GM21528 (cell line): ENCODE measurements around the gene EHD1.

Experiments
- ATAC-seq: cut with Tn5 transposase; IDR thresholded peaks from one replicate; pipeline ENCODE4 v1.9.1; 2021; ENCODE audit warnings: mild to moderate bottlenecking, moderate library complexity; ENCODE audit not compliant: unreplicated experiment, low FRiP score

Gene EHD1

DNA sequence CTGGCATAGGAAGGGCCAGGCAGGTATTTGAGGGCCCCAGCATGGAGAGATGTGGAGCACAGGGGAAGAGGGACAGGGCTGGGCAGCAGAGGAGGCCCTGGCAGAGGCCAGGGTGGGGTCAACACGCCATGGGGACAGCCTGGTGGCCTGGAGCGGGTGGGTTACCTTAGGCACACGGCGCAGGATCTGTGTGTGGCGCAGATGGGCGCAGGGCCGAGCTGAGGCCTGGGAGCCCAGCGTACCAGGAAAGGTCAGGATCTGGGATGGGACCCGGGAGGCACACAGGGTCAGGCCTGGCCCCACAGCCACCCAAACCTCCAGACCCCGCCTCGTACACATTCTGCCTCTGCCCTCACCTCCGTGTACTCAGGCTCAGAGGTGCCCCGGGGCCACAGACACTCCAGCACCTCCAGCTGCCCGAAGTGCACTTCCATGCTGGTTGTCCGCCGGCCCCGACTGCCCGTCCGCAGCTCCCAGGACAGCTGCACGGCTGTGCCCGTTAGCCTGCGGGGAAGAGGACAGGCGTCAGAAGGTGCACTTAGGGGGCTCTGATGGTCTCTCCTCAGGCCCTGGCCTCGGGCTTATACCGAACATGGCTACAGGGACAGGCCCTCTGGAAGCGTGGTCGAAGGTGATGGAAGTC, 32.2 kb upstream of the EHD1 start:
- no peak for ATAC-seq

DNA sequence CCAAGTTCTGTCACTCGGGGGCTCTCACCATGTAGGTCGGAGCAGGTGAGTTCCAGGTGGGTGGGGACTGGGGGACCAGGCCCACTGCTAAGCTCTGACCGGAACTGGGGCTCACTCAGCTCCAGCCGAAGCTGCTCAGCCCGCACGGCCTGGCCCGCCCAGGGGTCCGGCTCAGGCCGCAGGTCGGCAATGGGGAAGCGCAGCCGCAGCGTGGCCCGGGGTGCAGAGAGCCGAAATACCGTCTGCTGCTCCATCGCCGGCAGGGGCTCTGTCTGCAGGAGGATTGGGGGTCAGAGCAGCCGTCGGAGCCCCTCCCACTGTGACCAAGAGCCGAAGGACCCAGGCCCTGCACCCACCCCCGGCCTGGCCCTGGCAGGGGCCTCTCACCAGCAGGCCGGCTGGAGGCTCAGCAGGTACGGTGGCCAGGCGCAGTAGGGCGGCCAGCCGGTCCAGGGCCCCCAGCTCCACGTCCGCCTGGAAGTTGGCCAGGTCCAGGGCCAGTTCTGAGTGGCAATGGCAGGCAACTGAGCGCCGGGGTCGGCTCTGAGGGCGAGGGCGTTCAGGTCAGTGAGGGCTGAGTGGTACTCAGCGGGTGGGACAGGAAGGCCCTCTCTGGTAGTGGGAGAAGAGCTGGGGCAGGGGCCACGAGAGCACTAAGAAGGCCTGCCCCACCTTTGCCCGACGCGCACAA, 31.4 kb upstream of the EHD1 start:
- ATAC-seq: no peak

DNA sequence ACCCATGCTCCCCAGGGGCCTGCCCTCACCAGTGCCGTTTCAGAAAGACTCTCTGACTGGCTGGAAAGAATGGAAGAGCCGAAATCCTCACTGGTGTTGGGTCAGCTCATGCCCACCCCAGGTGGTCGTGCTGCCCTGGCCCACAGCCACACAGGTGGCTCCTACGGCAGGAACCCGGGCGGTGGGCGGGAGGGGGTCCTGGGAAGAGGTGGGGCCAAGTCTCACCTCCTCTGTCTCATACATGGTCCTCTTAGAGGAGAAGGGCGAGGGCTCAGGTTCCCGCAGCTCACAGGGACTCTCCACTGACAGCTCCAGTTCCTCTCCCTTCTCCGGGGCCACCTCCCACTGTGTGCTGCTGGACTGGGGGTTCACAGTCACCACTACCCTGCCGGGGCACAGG, 30.3 kb upstream of the EHD1 start:
- ATAC-seq: no peak

DNA sequence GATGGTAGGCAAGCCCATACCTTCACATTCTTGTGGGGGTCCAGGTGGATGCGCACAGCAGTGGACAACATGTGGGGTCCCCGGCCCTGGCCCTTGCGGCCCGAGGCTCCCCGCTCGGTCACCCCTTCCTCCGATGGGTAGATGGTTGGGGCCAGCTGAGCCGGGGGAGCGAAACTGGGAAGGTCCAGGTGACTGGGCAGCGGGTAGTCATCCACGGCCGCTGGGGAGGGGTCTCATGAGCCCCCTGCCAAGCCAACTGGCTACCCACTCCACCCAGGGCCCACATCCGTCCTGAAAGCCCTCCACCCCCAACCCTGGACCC, 27.9 kb upstream of the EHD1 start:
- no peak for ATAC-seq

DNA sequence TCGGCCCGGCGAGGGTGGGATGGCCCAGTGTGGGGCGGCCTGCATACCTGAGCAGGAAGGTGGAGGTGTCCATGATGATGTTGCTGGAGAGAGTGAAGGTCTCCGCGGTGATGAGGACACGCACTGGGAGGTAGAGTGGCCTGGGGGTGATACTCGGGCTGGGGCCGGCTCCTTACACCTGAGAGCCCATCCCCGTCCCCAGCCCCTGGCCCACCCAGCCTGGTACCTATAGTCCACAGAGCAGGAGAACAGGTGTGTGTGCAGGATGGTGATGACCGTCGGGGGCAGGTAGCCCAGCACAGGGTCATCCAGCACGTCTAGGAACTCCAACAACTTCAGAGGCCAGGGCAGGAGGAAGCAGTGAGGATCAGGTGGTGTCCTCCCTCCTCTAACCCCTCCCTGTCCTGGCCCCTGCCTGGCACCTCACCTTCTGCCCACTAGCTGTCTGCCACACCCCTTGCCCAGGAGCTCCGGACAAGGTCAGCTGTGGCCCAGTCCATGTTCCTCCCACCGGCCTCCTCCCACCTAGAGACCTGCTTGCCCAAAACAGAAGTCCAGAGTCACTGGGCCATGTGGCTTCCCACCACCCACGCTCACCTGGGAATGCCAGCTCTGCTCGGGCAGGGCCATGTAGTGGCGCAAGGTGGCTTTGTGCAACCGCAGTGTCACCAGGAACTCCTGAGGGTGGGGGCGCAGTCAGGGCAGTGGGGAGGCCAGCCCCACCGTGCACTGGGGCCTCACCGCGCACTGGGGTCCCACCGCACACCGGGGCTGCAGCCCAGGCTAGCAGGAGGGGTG, 27.3 kb upstream of the EHD1 start:
- ATAC-seq: no peak

DNA sequence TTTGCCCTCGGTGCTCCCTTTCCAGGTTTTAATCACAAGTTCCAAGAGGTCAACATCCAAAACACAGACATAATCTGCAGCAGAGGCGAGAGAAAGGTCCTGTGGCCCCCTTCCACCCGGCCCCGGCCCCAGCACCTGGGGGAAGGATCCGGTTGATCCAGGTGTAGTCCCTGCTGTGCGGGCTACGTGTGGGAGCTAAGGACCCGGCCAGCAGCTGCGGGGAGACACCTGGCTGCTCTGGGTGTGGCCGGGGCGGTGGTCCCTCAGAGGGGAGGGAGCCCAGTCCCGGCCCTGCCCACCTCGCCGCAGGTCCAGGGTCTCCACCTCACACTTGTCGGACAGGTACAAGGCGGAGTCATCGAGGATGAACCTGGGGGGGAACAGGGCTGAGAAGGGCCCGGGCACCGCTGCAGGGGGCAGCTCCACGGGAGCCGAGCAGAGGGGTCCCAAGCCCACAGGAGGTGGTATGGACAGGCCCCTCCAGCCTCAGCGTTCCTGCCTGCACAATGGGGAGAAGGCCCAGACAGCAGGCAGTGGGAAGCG, 24.9 kb upstream of the EHD1 start:
- no peak for ATAC-seq

DNA sequence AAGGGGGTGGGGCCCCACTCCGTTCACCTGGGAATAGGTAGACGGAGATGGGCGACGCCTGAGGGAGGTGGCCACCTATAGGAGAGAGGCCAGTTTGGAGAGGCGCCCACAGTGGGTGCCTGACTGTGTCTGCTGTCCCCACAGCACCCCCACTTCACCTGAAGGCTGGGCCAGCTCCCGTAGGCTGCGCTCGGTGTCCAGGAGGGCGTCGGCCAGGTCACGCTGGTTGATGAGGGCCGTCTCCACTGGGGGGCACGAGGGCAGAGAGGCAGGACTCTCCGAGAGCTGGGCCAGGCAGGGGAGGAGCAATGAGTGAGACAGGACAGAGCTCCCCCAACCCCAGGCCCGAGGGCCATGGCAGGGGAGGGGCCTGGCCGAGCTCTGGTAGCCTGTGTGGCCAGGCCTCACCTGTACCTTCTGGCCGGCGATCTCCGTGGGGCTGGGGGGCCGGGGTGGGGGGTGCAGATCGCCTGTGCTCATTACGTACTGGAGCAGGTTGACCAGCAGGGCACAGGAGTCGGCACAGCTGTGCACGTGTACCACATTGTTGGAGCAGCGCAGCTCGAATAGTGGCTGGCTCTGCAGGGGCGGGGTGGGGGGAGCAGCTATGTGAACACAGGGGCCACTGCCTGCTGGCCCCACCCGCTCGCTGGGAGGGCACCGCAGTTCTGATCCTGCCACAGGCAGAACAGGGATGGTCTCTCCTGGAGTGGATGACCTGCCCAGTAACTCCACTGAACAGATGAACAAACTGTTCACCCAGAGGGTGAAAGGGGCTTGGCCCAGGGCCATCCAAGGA, 23.9 kb upstream of the EHD1 start:
- no peak for ATAC-seq

DNA sequence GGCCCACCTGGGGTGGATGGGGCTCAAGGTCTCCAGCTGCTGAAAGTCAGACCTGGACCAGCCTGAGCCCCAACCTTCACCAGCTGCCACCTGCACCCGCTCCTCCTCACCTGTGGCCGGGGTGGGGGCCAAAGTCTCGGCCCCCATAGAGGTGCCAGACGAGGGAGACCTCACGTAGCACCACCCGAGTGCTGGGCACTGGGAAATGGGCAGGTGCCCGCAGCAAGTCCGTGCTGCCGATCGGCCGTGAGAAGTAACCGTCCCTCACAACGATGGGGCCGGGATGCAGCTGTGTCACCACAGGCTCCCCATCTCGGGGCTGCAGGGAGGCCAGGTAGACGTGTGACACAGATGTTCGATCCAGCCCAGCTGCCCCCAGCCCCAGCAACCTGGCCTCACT, 22.4 kb upstream of the EHD1 start:
- ATAC-seq: no peak

DNA sequence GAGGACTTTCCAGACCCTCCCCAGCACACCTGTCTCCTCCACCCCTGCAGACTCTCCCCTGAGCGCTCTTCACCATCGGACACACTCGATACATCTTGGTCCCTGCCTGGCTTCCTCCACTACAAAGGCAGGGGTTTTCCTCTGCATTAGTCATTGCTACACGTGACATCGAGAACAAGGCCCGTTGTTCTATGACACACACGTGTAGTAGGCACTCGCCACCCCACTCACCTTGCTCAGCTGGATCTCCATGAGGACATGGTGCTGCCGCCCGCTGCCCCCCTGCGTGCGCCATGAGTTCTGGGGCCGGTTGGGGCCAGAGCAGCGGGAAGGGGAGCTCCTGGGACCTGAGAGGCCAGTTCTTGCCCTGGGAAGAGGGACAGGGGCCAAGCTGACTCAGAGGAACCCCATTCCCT, 21.9 kb upstream of the EHD1 start:
- ATAC-seq: no peak

DNA sequence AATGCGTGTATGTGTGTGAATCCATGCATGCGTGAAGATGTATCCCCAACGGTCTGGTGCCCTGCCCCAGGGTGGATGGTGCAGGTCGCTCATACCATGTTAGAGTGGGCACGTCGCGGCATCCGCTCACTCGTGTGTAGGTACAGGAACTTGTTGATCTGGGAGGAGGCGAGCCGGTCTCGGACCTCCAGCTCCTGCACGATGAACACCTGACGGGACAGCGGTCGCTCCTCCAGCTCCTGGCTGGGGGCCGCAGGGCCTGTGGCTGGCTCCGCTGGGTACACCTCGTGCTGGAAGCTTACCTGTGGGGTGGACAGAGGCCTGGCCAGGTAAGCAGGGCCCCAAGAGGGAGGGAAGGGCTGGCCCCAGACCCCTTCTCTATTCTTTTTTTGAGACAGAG, 20.1 kb upstream of the EHD1 start:
- no peak for ATAC-seq

DNA sequence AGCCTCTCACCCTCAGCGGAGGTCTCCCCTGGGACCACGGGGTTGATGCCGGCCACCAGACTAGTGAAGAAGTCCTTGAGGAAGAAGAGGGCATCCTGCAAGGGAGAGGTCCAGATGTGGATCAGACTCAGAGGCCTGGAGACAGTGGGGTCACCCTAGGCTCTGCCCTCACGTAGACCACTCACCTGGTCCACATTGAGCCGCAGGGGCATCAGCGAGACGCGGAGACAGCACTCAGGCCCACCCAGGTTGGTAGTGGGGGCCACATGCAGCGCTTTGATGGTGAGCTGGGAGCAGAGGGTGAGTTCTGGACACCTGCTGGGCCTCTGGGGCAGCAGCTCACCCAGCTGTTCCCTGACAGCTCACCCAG, 19.6 kb upstream of the EHD1 start:
- ATAC-seq: no peak

DNA sequence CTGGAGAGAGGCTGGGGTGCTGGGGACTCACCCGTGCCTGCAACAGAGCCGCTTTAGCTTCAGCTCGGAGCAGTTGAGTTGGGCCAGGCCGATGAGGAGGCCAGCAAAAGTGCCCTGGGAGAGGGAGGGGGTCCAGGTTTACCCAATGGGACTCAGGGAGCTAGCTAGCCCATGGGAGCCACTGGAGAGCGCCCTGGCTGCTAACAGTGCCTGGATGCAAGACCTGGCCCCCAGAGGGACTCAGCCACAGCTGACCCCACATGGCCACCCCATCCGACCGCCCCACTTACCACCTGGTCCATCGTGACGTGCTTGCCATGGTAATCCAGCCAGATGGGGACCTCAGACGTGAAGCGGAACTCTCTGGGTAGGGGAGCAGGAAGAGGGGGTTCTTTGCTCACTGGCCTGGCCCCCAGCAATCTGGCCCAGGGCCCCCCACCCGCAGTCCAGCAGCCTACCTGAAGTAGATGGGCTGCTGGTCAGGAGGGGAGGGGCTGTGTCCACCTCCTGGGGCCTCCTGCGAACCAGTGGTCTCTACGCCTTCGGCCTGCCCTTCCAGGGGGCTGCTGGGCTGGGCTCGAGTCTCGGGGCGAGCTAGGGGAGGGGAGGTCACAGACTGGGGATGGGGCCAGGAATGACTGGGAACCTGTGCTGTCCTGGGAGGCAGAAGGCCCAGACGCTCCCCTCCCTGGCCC, 19.1 kb upstream of the EHD1 start:
- no peak for ATAC-seq

DNA sequence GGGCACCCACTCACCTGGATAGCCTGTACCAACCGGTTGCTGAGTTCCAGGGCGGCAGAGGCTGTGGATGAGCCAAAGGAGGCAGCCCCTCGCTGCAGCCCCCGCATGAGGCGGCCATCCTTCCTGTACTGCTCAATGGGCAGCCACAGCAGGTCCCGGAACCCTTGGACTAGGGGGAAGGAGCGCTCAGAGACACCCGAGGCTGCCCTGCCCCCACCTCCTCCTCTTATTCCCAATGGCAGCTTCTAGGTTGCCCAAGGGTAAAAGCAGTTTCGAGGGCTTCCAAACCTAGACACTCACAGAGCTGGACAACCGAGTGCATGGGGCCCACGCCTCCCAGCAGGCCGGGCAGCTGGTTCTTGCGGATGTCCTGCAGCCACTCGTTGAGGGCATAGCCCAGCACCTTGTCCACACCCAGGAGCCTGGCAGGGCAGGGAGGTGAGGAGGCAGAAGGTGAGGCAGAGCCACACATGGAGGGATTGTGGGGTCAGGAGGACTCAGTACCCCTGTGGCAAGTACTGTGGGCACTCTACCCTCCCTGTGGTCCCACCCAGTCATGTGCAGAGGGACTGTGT, 18.1 kb upstream of the EHD1 start:
- no peak for ATAC-seq

DNA sequence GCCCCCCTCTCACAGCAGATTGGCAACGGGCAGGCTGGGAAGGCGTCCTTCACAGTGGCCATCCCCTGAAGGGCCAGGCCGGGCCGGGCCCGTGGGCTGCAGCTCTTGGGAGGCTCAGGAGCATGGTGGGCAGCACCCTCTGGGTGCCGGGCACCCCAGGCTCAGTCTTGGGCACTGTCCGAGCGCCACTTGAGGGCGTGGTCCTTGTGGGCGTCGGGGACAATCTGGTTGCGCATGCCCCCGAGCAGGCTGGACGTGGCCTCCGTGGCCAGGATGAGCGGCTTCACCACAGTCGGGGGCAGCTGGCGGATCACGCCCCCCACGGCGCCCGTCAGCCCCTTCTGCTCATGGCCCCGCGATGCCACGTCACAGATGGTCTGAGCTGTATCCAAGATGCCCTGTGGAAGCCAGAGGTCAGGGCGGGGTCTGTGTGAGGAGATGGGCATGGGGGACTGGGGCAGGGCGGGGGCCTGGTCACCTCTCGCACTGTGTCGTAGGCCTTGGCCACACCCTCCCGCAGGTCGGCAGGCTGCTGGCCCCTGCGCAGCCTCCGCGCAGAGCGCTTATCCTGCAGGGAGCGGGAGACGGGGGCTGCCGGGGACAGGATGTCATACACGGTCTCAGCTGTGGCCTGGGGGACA, 16.5 kb upstream of the EHD1 start:
- ATAC-seq: no peak

DNA sequence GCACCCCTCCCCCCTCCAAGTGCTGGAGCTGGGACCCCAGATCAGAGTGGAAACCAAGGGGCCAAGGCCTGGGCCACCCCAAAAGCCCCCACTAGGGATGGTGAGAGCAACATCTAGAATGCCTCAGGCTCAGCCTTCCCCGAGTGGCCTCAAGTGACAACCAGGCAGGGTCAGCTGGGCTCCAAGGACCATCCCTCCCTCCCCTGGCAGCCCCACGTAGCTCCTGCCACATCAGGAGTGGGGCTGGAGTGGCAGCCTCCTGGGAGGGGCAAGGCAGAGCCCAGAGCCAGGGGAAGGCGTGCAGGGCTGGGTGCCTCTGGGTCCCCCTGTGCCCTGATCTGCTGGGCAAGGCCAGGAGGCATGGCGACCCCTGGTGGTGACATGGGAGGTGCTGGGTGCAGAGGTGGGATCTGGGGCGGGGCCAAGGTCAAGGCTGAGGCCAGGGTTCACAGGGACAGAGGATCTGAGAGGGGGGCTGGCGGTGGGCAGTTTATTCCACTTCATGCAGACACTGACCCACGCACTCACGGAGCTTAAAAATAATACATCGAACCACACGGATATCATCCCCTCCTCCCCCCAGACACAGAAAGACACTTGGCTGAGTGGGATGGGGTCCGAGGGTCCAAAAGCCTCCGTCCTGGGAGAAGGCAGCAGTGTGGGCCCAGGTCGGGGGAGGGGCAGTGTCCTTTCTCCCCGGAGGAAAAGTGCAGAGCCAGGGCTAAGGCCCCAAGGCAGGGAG, 15.8 kb upstream of the EHD1 start:
- no peak for ATAC-seq

DNA sequence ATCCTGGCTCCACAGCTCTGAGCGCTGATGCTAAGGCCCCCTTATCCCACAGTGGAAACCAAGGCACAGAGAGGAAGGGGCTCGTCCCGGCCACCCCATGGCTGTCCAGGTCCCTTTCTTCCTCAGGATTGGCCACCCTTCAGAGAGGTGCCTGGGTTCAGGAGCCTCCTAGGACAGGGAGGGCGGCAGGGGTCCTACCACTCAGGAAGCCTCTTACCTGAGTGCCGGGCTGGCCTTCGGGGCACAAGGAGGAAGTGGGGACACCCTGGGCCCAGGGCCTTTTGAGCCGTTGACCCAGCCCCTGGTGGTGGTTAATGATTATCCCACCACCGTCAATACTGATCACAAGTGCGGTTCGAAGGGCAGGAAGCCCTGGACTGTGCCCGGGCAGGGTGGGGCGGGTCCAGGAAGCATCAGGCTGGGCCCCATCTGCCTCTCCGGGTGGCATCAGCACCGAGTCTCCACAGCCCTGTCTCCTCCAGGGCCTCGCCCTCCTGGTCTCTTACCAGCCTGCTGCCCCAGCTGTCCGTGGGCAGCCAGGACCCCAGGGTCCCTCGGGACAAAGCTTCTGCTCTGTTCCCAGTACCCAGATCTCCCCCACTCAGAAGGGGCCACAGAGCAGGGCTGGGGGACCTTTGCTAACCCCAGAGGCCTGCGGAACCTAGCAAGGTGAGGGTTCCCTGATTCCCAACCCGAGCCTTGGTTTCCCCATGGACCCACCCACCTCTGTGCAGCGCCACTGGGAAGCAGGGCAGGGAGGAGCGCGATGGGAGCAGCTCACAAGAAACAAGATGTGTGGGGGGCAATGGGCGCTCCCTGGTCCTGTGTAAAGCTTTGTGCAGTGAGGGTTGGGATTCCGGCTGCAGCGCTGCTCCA, 15.0 kb upstream of the EHD1 start:
- ATAC-seq: no peak

DNA sequence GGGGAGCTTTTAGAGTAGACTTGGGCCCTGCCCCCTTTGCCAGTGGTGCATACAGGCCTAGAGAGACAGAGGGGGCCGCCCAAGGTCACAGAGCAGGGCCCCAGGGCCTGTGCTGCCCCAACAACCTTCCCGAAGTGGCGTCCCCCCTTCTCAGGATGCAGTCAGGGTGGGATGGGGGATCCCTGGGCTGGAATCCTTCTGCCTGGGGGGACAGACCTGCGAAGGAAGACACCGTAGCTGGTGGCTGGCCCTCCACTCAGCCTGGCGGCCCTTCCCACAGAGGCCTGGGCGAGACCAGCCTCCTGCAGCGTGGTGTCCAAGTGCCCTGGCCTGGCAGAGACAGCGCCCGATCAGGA, 14.4 kb upstream of the EHD1 start:
- no peak for ATAC-seq

DNA sequence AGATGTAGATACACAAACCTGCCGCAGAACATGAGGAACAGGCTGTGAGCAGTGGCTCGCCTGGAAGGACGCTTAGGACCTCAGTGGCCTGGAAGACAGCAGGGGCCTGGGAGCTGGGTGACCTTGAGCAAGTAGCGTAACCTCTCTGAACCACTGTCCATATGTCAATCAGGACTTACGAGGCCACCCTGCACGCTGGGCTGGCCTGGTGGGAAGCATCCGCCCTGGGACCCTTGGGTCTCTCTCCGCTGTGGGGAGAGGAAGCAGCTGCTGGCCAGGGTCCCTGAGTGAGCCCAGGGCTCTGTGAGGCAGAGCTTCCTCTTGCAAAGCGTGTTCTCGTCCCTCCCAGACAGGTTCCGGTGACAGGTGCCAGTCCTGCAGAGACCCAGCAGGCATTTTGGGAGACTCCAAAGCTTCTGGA, 14.0 kb upstream of the EHD1 start:
- ATAC-seq: no peak
